Astrocyte of the spinal cord (primary cell): Measurements from ENCODE around the gene CDC25A.
A peak's percentile ranks its signal among the peaks of the same experiment; 100 is the strongest.

Experiments used
- DNase-seq: peaks from one replicate; pipeline ENCODE4 v3.0.0; 2011; ENCODE audit warnings: low read depth, low spot score
- H3K4me3 ChIP-seq: 2 replicates; pipeline ENCODE4 v1.5.1; 2011; ENCODE audit warnings: low read depth, mild to moderate bottlenecking, low read length, moderate library complexity
- CTCF ChIP-seq: IDR thresholded peaks from 2 replicates; pipeline ENCODE4 v1.5.1; 2012; ENCODE audit warnings: low read depth, mild to moderate bottlenecking, low read length, inconsistent platforms
- in situ Hi-C: cut with HindIII; loops from 2 replicates; pipeline ENCODE4 v1.10.0; 2017; ENCODE audit warnings: low sequenced_read_pairs

CDC25A gene

DNA sequence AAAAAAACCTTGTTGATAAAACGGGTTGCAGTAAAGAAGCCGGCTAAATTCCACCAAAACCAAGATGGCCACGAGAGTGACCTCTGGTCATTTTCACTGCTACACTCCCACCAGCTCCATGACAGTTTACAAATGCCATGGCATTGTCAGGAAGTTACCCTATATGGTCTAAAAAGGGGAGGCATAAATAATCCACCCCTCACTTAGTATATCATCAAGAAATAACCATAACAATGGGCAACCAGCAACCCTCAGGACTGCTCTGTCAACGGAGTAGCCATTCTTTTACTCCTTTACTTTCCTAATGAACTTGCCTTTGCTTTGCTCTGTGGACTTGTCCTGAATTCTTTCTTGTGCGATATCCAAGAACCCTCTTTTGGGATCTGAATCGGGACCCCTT is 14.4 kb upstream of the CDC25A start:
- no peak for TF ChIP-seq CTCF
- in situ Hi-C loops: no loop called here
- DNase-seq: no peak
- H3K4me3 ChIP-seq: no peak overlapping the region

DNA sequence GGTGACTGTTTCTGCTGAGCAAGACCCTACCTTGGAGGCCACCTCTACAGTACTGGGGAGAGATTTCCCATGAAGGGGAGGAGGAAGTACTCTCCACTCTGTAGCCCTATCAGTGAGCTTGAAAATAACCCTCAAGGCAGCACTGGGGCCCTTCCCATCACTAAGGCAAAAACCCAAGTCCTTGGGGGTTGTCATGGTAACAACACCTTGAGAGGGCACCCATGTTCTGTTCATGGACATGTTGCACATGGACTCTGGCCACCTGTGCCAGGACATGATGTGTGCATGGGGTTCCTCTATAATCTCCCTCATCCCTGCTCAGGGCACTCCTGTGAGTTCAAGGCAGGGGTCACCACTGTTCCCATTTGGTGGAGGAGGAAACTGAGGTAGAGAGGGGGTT is 10.9 kb upstream of the CDC25A start:
- no peak for TF ChIP-seq CTCF
- no peak for DNase-seq
- no peak overlapping the region for H3K4me3 ChIP-seq
- in situ Hi-C loops: no loop called here

DNA sequence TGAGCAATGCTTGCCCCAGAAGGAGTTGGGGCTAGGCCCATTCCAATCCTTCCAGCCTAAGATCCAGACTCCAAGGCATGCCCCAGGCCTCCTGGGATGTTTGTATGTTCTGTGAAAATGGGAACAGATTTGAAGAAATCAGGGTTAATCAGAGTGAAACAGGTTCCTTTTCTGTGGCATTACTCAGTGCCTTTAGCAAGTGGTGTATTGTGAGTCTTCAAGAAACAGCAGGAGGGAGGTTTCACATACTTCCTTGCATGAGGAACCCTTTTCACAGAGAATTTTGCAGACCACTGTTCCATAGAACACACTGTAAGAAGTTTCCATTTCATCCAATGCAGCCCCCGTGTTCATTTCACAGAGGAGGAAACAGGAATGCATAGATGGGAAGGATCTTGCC is 8.4 kb upstream of the CDC25A start:
- no peak for TF ChIP-seq CTCF
- in situ Hi-C loops: no loop called here
- H3K4me3 ChIP-seq: no peak overlapping the region
- DNase-seq: no peak

GRCh38 chr3:48194446-48195071 is 6.3 kb upstream of the CDC25A start:
- no peak overlapping the region for H3K4me3 ChIP-seq
- TF ChIP-seq CTCF: peak; percentile 87
- DNase-seq: peak; percentile 50
- in situ Hi-C loops: no loop called here

- TF ChIP-seq CTCF: no peak
- in situ Hi-C loops: no loop called here
- H3K4me3 ChIP-seq: no peak overlapping the region
- DNase-seq: no peak
Observed at GRCh38 chr3:48190911-48191310, 2.7 kb upstream of the CDC25A start.

DNA sequence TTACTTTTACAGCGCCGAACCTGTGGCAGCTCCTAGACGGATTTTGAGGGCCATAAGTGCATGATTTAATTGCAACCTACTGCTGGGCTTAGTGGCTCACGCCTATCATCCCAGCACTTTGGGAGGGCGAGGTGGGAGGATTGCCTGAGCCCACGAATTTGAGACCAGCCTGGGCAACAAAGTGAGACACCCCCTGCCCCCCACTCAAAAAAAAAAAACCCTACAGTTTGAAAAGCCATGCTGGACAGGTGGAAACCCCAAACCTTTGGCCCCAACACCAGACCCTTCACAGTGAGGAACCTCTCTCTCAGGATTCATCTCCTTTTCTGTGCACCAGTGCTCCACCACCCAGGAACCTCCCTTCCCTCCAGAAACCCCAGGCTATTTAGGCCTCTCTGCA is 1.1 kb upstream of the CDC25A start:
- no peak overlapping the region for H3K4me3 ChIP-seq
- in situ Hi-C loops: no loop called here
- no peak for DNase-seq
- TF ChIP-seq CTCF: no peak
